Measurements from ENCODE around the gene PTPN4.

DNA sequence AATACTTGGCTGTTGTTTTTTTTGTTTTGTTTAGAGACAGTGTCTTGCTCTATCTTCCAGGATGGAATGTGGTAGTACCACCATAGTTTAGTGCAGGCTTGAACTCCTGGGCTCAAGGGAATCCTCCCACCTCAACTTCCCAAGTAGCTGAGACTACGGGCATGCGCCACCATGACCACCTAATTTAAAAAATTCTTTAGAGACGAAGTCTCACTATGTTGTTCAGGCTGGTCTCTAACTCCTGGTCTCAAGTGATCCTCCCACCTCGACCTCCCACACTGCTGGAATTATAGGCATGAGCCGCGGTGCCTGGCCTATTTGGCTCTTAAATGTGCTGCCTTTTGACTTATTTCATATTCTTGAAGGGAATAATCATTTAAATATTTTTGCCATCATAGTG, 60.1 kb downstream of the PTPN4 start:
- TF ChIP-seq, protein P1, sequence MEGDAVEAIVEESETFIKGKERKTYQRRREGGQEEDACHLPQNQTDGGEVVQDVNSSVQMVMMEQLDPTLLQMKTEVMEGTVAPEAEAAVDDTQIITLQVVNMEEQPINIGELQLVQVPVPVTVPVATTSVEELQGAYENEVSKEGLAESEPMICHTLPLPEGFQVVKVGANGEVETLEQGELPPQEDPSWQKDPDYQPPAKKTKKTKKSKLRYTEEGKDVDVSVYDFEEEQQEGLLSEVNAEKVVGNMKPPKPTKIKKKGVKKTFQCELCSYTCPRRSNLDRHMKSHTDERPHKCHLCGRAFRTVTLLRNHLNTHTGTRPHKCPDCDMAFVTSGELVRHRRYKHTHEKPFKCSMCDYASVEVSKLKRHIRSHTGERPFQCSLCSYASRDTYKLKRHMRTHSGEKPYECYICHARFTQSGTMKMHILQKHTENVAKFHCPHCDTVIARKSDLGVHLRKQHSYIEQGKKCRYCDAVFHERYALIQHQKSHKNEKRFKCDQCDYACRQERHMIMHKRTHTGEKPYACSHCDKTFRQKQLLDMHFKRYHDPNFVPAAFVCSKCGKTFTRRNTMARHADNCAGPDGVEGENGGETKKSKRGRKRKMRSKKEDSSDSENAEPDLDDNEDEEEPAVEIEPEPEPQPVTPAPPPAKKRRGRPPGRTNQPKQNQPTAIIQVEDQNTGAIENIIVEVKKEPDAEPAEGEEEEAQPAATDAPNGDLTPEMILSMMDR (IDR thresholded peaks at IDR 0.05) = no peak
- TF ChIP-seq POLR2A (IDR thresholded peaks at IDR 0.05) = no peak
